GM12878 (cell line): ENCODE measurements around the gene ERN1. TPM values are rescaled to one million over a fixed set of nuclear protein-coding genes. Genes with fewer than 3 reads are reported as not detected.
A peak's percentile ranks its signal among the peaks of the same experiment; 100 is the strongest.

ENCODE experiments used
- BMI1 ChIP-seq: fragments of 450-650 bp; IDR thresholded peaks from 2 replicates; pipeline ENCODE4 v1.6.1; 2016; ENCODE audit warnings: mild to moderate bottlenecking, moderate library complexity, borderline replicate concordance
- CHD4 ChIP-seq: fragments of 200-600 bp; sonication (generic); IDR thresholded peaks from 2 replicates; pipeline ENCODE4 v1.6.1; 2016; ENCODE audit warnings: mild to moderate bottlenecking
- IKZF2 ChIP-seq, 2 experiments: fragments of 450-650 bp; IDR thresholded peaks; 2 replicates each; pipeline ENCODE4 v1.6.1; 2017; ENCODE audit warnings: mild to moderate bottlenecking in 2 of 2, moderate library complexity in 2 of 2
- LARP7 ChIP-seq: fragments of 450-650 bp; IDR thresholded peaks from 2 replicates; pipeline ENCODE4 v1.6.1; 2017; ENCODE audit warnings: mild to moderate bottlenecking
- NRF1 ChIP-seq: conservative IDR thresholded peaks from 2 replicates; pipeline ENCODE4 v1.6.1; 2011; ENCODE audit warnings: mild to moderate bottlenecking, low read depth, low read length, improper control_type of control experiment
- POLR2AphosphoS5 ChIP-seq: IDR thresholded peaks from 2 replicates; pipeline ENCODE4 v1.6.1; 2011; ENCODE audit warnings: mild to moderate bottlenecking, low read length, inconsistent platforms
- POU2F2 ChIP-seq: IDR thresholded peaks from 3 replicates; pipeline ENCODE4 v1.6.1; 2011; ENCODE audit warnings: low read depth, mild to moderate bottlenecking, low read length, borderline replicate concordance
- polyA plus RNA-seq, 11 experiments: library from polyadenylated mRNA; depleted of rRNA in 4 of 11; unstranded in 6 of 11; stranded (reverse) in 5 of 11; fragments of >200 nt; fragmentation: Nextera tagmentation in 4 of 11; fragmentation: Illumina TruSeq in 1 of 11; extraction: Ambion mirVana in 4 of 11; extraction: Trizol in 1 of 11; gene quantifications; 1 replicate in 1 of 11; 2 replicates in 10 of 11; pipeline versions ENCODE4 v1.2.1 to v1.2.3, GENCODE V29; 2011 to 2016; ENCODE audit warnings: inconsistent platforms in 2 of 11, missing spikeins in 2 of 11, low read depth in 1 of 11
- total RNA-seq, 4 experiments: library from RNA; depleted of rRNA in 3 of 4; stranded (reverse); fragments of >200 nt in 3 of 4; fragmentation: Illumina TruSeq in 1 of 4; extraction: Trizol in 1 of 4; gene quantifications; 2 replicates each; pipeline versions ENCODE4 v1.2.1 to v1.2.3, GENCODE V29; 2013 to 2021
- TF ChIP-seq, protein P1 (sequence below): IDR thresholded peaks from 2 replicates; pipeline ENCODE4 v1.6.1; 2012; ENCODE audit warnings: low read depth, low read length, improper control_type of control experiment
- TF ChIP-seq, protein P2 (sequence below): fragments of 450-650 bp; formaldehyde crosslinking; IDR thresholded peaks from 2 replicates; pipeline ENCODE4 v1.4.0; 2022; ENCODE audit warnings: mild to moderate bottlenecking, moderate library complexity
- TF ChIP-seq, protein P3 (sequence below): fragments of 450-650 bp; IDR thresholded peaks from 2 replicates; pipeline ENCODE4 v1.6.1; 2018; ENCODE audit warnings: borderline replicate concordance, mild to moderate bottlenecking; ENCODE audit not compliant: partially characterized antibody
- TF ChIP-seq, protein P4 (sequence below): fragments of 450-650 bp; IDR thresholded peaks from 2 replicates; pipeline ENCODE4 v1.6.1; 2016; ENCODE audit warnings: mild to moderate bottlenecking, moderate library complexity, borderline replicate concordance
- TF ChIP-seq, protein P5 (sequence below): fragments of 450-650 bp; conservative IDR thresholded peaks from 2 replicates; pipeline ENCODE4 v1.6.1; 2017; ENCODE audit warnings: mild to moderate bottlenecking, moderate library complexity

Gene ERN1
- total and polyA plus RNA-seq, 10 of the 15 experiments (the other 5 are each of a cell fraction or from before 2014, with no cell fraction given): 2.6 to 19.2 (median 7.6) TPM

DNA sequence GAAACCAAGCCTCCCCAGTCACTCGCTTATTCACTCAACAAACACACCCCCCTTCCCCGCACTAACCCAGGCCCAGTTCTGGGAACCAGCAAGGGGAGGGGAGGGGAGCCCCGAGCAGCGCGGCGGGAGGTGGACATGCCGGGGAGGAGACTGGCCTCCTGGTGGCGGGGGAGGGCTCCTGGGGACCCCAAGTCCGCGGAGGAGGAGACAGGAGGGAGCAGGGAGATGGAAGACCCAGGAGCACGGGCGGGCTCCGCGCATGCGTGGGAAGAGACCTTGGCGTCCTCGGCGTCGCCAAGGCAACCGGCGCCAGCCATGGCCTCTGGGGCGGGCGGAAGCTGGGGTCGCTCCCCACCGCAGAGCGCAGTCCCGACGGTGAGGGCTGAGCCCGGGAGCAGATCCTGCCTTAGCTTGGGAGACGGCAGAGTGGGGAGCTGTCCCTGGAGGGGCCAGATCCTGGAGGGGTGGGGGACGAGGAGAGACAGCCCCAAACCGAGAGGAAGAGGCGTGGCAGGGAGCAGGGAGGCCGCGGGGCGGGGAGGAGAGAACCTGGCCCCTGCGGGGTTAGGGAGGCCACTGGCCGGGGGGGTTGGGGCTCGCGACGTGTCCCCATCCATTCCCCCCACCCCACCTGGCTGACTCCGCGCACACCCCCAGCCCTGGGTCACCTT is 131.8 kb downstream of the ERN1 start, which contains the start of gene PRR29 (continued):
- TF ChIP-seq POU2F2 (0 out of 3 replicates have a peak, but pooled peaks have one; percentile 8), BMI1 (peak; percentile 95), NRF1 (peak; percentile 73), LARP7 (peak; percentile 61; the same call in 1 of the 2 replicates), CHD4 (no peak), POLR2AphosphoS5 (no peak), IKZF2 (IDR thresholded peaks at IDR 0.05) (no peak)
- TF ChIP-seq, protein P1, sequence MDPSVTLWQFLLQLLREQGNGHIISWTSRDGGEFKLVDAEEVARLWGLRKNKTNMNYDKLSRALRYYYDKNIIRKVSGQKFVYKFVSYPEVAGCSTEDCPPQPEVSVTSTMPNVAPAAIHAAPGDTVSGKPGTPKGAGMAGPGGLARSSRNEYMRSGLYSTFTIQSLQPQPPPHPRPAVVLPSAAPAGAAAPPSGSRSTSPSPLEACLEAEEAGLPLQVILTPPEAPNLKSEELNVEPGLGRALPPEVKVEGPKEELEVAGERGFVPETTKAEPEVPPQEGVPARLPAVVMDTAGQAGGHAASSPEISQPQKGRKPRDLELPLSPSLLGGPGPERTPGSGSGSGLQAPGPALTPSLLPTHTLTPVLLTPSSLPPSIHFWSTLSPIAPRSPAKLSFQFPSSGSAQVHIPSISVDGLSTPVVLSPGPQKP: 0 out of 2 replicates have a peak, but pooled peaks have one; percentile 17
- TF ChIP-seq, protein P2, sequence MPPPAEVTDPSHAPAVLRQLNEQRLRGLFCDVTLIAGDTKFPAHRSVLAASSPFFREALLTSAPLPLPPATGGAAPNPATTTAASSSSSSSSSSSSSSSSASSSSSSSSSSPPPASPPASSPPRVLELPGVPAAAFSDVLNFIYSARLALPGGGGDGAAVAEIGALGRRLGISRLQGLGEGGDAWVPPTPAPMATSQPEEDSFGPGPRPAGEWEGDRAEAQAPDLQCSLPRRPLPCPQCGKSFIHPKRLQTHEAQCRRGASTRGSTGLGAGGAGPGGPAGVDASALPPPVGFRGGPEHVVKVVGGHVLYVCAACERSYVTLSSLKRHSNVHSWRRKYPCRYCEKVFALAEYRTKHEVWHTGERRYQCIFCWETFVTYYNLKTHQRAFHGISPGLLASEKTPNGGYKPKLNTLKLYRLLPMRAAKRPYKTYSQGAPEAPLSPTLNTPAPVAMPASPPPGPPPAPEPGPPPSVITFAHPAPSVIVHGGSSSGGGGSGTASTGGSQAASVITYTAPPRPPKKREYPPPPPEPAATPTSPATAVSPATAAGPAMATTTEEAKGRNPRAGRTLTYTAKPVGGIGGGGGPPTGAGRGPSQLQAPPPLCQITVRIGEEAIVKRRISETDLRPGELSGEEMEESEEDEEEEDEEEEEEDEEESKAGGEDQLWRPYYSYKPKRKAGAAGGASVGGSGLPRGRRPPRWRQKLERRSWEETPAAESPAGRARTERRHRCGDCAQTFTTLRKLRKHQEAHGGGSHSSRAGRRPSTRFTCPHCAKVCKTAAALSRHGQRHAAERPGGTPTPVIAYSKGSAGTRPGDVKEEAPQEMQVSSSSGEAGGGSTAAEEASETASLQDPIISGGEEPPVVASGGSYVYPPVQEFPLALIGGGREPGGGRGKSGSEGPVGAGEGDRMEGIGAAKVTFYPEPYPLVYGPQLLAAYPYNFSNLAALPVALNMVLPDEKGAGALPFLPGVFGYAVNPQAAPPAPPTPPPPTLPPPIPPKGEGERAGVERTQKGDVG (CRISPR knock-in tag): no peak
- TF ChIP-seq, protein P3, sequence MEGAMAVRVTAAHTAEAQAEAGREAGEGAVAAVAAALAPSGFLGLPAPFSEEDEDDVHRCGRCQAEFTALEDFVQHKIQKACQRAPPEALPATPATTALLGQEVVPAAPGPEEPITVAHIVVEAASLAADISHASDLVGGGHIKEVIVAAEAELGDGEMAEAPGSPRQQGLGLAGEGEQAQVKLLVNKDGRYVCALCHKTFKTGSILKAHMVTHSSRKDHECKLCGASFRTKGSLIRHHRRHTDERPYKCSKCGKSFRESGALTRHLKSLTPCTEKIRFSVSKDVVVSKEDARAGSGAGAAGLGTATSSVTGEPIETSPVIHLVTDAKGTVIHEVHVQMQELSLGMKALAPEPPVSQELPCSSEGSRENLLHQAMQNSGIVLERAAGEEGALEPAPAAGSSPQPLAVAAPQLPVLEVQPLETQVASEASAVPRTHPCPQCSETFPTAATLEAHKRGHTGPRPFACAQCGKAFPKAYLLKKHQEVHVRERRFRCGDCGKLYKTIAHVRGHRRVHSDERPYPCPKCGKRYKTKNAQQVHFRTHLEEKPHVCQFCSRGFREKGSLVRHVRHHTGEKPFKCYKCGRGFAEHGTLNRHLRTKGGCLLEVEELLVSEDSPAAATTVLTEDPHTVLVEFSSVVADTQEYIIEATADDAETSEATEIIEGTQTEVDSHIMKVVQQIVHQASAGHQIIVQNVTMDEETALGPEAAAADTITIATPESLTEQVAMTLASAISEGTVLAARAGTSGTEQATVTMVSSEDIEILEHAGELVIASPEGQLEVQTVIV: no peak
- TF ChIP-seq, protein P4, sequence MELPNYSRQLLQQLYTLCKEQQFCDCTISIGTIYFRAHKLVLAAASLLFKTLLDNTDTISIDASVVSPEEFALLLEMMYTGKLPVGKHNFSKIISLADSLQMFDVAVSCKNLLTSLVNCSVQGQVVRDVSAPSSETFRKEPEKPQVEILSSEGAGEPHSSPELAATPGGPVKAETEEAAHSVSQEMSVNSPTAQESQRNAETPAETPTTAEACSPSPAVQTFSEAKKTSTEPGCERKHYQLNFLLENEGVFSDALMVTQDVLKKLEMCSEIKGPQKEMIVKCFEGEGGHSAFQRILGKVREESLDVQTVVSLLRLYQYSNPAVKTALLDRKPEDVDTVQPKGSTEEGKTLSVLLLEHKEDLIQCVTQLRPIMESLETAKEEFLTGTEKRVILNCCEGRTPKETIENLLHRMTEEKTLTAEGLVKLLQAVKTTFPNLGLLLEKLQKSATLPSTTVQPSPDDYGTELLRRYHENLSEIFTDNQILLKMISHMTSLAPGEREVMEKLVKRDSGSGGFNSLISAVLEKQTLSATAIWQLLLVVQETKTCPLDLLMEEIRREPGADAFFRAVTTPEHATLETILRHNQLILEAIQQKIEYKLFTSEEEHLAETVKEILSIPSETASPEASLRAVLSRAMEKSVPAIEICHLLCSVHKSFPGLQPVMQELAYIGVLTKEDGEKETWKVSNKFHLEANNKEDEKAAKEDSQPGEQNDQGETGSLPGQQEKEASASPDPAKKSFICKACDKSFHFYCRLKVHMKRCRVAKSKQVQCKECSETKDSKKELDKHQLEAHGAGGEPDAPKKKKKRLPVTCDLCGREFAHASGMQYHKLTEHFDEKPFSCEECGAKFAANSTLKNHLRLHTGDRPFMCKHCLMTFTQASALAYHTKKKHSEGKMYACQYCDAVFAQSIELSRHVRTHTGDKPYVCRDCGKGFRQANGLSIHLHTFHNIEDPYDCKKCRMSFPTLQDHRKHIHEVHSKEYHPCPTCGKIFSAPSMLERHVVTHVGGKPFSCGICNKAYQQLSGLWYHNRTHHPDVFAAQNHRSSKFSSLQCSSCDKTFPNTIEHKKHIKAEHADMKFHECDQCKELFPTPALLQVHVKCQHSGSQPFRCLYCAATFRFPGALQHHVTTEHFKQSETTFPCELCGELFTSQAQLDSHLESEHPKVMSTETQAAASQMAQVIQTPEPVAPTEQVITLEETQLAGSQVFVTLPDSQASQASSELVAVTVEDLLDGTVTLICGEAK: no peak
- TF ChIP-seq, protein P5, sequence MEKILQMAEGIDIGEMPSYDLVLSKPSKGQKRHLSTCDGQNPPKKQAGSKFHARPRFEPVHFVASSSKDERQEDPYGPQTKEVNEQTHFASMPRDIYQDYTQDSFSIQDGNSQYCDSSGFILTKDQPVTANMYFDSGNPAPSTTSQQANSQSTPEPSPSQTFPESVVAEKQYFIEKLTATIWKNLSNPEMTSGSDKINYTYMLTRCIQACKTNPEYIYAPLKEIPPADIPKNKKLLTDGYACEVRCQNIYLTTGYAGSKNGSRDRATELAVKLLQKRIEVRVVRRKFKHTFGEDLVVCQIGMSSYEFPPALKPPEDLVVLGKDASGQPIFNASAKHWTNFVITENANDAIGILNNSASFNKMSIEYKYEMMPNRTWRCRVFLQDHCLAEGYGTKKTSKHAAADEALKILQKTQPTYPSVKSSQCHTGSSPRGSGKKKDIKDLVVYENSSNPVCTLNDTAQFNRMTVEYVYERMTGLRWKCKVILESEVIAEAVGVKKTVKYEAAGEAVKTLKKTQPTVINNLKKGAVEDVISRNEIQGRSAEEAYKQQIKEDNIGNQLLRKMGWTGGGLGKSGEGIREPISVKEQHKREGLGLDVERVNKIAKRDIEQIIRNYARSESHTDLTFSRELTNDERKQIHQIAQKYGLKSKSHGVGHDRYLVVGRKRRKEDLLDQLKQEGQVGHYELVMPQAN: peak; percentile 69
- TF ChIP-seq, all 136 proteins: peak for 14
